ENCODE data around the gene SGSM1.

The SGSM1 gene

DNA sequence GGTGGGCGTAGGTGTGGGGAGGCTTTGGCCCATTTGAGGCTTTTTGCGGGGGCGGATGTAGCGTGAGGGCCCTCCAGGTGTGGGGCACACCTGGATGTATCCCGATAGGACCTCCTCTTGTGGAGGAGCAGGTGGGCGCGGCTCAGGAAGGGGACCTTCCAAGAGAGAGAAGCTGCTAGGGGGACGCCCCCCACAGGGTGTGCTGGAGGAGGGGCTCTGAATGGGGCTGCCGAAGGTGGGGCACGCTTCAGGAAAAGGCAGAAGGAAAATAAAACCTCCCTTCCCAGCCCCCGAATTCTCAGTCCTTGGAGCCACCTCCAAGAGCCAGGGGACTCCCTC is 621 bp downstream of the SGSM1 start:
- no peak for DNase-seq (ENCODE audit: low read depth in 2 of 2)

DNA sequence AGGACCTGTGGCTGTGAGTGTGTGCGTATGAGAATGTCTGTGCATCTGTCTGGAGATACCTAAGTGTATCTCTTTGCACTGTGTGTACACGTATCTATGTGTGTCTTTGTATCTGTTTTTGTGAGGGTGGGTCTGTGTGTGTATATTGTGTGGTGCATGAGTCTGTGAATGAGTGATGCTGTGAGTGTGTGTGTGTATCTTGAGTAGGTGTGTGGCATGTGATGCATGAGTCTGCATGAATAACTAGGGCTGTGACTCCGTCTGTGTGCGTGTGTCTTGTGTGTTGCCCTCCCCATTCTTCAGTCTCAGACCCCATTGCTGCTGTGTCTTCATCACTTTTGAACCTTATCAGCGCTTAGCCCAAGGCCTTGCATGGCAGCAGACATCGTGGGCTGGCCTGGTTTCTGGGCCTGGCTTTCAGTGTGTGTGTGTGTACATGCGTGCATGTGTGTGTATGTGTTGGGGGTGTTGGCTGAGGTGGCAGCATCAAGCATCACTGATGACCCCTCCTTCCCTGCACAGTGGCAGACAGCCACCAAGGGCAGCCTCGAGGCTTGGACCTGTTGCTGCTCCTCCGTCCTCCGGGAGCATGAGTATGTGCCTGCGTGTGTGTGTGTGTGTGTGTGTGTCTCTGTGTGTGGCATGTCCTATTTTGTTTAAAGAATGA is 1.4 kb downstream of the SGSM1 start:
- no peak for DNase-seq (ENCODE audit: low read depth in 2 of 2)

DNA sequence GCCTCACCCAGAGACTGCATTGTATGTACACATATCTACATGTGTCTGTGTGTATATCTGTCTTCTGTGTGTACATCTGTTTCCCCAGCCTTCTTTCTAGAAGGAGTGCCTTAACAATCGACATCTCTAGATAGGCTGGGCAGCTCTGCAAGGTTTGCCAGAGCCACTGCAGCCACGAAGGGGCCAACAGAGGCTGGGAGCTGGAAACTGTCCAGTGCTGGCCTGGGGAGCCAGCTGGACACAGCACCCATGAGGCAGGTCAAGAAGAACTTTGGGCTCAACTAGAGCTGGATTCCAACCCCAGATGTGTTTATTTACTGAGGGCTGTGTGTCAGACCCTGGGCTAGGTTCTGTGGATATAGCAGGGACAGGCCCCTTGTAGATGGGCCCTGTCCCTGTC is 3.3 kb downstream of the SGSM1 start:
- DNase-seq (ENCODE audit: low read depth in 2 of 2): no peak

DNA sequence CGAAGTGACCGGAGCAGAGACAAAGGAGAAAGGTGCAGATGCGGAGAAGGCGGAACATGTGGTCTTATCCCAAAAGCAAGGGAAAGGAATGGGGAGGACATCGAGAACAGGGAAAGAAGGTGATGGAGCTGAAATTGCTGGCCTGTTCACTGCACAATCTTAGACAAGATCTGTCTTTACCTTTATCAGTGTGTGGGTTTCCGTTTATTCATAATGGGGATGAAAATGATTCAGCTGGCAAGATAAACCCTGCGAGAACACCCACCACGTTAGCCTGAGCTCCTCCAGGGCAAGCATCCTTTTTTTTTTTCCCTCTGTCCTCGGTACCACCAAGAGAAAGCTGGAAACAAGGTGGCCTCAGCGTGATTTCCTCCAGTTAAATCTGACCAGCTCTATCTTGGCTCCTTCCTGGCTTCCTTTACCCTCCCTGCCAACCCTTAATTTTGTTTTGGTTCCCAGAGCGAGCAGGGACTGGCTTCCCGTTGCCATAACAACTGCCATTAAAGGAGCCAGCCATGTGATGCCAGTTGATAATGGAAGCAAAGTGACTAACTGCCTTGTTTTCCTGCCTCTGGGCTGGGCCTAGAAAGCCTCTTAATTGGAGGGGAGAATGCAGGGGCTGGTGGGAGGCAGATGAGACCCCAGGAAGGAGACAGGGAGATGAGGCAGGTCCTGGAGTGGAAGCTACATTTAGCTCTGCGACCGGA is 4.2 kb downstream of the SGSM1 start:
- DNase-seq (ENCODE audit: low read depth in 2 of 2): no peak

DNA sequence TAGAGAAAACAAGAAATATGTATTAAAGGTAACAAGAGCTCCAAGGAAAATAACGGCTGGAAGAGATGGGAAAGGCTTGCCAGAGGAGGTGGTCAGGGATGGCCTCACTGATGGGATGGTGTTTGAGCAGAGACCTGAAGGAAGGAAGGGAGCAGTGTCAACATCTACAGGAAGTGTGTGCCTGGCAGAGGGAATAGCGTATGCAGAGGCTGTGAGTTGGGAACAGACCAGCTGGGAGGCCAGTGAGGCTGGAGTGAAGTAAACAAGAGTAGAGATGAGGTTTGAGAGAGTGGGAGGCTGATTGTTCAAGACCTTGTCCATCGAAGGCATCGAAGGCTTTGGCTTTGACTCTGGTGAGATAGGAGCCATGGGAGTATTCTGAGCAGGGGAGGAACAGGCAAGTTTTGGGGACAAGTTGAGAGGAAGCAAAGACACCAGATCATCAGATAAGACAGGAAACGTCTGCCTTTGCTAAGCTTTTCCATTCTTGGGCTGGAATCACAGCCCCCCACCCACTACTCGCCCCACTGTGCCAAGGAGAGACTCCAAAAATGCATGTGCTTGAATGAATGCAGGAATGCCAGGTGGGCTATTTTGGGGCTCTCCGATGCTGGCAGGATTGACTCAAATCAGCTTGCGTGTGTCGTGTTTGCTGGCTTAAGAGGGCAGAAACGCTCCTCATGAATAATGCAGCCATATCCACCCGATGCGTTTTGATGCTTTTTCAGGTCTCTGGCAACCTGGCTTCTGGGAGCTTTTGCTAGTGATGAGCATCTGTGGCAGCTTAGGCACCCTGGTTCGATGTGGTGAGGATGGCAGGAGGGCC is 7.2 kb downstream of the SGSM1 start:
- DNase-seq (ENCODE audit: low read depth in 2 of 2): no peak

DNA sequence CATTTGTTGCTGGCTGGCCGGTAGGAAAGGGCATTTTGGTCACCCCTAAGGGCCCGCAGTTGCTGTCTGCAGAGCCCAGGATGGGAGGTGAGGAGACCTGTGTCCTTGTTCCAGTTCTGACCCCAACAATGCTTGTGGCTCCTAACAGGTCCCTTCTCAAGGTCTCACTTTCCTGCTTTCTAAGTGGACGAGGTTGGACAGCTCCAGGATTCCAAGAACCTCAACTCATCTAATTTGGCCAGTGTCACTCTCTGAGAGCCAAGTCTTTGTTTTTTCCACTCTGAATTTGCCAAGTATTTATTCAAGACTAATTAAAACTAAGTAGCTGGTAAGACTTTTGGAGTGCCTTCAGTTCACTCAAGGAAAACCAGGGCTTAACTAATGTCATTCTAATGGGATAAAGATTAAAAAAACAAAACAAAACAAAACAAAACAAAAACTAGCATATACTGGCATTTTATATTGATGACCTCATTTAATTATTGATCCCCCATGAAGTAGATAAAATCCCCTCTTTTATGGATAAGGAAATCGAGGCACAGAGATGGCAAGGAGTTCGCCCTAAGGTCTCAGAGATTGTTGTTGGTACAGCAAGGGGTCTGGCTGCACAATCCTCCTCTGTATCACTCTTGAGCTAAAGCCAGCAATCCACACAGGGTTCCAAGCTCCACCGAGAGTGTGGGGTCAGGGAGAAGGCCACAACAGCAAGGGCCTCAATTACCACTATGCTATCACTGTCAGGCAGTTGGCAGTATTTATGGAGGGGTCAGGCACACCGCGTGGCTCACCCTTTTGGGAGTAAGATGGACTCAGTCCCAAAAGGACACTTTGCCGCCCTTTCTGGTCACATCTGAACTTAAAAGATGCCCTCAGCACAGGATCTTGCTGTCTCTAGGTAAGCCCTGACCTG is 8.1 kb downstream of the SGSM1 start:
- no peak for DNase-seq (ENCODE audit: low read depth in 2 of 2)

DNA sequence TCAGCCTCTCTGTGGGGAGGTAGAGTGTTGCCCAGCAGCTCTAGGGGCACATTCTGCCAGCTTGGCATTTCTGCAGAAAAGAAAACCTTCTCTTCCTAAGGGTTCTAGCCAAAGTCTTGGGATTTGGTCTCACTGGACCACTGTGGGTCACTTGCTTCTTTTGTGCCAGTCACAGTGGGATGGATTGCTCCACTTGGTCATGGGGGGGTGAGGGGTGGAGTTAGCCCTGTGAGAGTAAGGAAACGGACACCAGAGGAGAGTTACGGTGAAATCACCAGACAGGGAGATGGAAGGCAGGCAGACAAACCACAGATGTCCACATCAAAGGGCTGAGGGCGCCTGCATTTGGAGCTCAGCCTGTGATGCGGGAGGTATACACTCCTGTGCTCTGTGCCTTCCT is 10.8 kb downstream of the SGSM1 start:
- no peak for DNase-seq (ENCODE audit: low read depth in 2 of 2)

DNA sequence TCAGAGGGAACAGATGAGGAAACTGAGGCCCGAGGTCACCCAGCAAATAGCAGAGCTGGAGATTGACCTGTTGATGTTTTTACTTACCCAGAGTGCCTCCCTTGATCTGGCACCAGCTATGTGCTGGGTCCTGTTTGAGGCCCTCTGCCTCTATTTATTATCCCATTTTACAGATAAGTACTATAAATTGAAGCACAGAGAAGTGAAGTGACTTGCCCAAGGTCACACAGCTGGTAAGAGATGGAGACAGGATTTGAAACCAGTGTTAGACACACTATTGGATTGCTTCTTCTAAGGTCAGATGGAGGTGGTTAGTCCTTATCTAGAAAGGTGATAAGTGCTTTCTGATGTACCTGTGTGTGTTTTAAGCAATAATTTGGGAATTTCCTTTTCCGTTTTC is 13.5 kb downstream of the SGSM1 start:
- DNase-seq (ENCODE audit: low read depth in 2 of 2): no peak

DNA sequence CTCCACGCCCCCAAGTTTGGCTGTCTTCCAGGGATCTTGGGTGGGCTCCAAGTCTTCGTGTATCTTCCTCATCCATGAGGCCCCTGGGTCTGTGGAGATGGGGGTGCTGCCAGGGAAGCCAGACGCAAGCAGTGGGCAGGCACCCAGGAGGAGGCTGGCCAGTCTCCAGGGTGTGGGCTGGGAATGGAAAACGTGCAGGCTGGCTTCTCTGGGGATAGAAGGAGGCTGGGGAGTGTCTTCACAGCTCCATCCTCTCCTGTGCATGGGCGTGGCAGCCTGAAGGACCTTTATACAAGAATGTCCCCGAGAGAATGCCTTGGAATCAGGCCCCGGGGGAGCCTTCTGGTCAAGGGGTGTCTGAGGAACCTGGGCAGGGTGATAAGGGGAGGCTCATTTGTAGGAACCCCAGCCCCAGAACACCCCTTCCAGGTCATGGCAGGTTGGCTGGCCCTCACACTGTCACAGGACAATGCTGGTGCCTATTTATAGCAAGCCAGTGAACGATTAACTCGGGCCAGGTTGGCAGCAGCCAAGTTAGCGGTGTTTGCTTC is 14.0 kb downstream of the SGSM1 start:
- DNase-seq (ENCODE audit: low read depth in 2 of 2): no peak

DNA sequence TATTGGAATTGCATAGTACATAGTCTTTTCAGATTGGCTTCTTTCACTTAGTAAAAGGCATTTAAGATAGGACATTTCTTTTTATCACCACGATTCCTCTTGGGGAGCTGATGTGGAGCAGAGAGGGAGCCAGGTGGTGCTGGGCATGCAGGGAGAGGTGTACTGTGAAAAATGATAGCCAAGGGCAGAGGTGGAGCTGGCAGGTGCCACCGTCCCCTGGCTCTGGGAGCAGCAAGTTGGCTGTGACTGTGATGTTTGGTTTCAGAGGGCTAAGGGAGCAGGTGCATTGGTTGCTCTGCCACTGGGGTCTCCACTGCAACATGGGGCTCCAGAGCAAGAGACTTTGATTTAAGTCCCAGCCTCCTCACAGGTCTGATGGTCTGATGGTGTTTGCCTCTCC is 16.5 kb downstream of the SGSM1 start:
- no peak for DNase-seq (ENCODE audit: low read depth in 2 of 2)

DNA sequence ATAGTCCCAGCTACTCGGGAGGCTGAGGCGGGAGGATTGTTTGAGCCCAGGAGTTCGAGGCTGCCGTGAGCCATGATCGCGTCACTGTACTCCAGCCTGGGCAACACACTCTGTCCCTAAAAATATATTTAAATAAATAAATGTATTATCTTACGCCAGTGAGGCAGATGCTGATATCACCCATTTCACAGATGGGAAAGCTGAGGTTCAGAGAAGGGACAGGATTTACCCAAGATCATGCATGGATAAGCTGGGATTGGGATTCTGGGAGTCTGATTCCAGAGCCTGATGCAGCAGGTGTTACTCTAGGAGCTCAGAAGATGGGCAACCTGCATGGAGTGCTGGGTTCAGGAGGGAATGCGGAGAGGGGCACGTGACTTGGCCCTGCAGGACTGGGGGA is 17.8 kb downstream of the SGSM1 start:
- no peak for DNase-seq (ENCODE audit: low read depth in 2 of 2)

DNA sequence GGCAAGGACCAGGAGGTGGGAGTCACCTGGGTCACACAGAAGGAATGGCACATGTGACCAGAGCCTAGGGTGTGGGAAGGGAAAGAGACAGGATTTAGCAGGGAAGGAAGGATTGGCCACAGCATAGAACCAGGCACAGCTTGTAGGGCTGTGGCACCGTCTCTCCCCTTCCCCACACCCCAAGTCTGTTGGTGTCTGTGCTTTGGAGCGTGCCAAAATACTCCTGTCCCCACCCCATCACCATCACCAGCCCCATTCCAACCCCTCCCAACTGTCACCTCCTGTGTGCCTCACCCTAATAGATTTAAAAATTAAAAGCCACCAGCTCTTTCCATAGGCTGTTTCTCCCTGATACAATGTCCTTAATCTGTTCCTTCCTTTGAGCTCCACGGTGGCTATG is 18.2 kb downstream of the SGSM1 start:
- DNase-seq (ENCODE audit: low read depth in 2 of 2): no peak

DNA sequence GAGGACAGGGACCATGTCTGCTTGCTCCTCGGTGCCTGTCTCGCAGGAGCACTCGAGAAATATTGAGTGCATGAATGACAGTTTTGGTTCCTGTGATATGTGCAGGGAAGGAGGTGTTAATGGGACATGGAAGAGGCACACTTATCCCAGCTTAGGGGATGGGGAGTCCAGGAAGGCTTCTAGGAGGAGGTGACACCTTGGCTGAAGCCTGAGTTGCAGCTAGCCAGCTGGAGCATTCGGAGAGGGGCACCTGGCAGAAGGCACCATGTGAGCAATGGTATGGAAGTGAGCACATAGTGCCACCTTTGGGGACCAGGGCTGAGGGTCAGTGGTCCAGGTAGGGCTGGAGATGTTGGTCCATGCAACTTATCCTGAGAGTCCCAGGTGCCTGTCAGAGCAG is 18.9 kb downstream of the SGSM1 start:
- DNase-seq (ENCODE audit: low read depth in 2 of 2): no peak

DNA sequence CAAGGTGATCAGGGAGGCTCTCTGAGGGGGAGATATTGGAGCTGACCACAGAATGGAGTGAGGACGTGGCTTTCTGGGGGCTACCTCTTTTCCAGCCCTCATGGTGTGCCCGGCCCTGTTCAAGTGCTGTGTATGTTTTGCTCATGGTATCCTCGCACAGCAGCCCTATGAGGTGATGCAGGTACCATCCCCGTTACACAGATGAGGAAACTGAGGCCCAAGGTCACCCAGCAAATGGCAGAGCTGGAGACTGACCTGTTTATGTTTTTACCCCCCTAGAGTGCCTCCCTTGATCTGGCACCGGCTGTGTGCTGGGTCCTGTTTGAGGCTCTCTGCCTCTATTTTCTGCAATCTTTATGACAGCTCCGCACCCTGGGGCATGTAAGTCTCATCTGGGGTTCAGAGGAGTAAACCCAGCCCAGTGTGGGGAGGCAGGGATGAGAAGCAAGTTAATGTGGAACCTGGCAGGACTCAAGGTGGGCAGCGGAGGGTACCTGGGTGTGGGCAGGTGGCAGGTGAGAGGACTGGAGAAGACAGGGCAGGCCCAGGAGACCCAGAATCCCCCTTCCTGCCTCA is 20.8 kb downstream of the SGSM1 start:
- DNase-seq (ENCODE audit: low read depth in 2 of 2): no peak

DNA sequence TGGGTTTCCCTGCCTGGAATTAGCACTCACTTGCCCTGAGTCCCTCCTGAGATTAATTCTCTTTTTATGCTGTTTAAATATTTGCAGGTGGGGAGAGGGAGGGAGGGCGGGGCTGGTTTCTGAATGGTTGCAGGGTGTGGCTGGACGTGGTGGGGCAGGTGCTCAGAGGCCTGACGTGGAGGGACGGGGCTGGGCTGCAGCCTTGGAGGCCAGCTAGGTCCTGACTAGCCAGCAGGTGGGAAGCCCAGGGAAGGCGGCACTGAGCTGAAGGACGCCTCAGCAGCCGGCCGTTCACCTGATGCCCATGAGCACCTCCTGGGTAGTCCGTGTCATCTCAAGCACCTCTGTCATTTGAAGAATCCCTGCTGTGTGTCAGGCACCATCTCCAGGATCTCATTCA is 21.3 kb downstream of the SGSM1 start:
- no peak for DNase-seq (ENCODE audit: low read depth in 2 of 2)

DNA sequence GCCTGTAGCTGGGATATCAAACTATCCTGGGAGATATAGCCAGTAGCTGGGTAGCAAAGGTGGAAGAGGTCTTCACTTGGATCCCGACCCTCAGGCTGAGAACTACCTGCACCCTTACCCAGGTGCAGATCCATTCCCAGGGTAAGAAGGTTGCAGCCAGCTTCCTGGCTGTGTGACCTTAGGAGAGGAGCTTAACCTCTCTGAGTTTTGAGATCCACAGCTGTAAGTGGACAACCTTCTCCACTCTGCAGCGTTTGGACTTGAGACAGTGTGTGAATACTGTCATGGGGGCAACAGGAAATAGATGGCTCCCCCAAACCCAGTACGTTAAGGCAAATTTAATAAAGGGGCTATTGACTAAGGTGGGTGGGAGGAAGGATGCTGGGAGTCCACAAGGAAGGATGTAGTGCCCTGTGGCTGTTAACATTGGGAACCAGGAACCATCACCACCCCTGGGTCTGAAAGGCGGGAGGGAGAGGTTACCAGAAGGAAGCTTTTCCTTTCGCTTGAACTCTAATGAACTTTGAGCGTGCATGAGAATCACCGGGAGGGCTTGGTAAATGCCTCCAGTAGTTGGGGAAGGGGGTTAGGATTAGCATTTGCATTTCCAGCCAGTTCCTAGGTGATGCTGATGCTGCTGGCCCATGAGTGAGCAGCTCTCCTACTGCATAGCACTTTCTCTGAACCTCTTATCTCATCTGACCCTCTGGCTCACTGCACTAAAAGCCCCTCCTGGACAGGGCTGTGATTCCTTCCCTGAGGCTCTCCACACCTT is 24.4 kb downstream of the SGSM1 start:
- DNase-seq (ENCODE audit: low read depth in 2 of 2): no peak

DNA sequence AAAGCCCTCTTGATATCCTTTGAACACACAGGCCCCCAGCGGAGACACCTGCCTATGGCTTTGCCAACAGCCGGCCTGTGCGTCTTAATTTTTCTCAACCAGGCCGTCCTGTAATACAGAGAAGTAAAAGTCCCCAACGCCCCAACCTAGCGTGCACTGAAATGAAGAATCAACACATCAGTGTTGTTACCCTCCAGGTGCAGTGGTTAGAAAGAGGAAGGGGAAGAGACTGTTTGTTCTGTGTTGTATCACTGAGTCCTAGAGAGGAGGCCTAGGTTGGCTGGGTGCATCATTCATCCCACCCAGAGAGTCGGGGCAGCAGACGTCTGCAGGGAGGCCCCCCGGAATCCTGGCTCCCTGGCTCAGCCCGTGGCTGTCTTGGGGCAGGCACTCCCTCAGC is 25.7 kb downstream of the SGSM1 start:
- DNase-seq (ENCODE audit: low read depth in 2 of 2): no peak

DNA sequence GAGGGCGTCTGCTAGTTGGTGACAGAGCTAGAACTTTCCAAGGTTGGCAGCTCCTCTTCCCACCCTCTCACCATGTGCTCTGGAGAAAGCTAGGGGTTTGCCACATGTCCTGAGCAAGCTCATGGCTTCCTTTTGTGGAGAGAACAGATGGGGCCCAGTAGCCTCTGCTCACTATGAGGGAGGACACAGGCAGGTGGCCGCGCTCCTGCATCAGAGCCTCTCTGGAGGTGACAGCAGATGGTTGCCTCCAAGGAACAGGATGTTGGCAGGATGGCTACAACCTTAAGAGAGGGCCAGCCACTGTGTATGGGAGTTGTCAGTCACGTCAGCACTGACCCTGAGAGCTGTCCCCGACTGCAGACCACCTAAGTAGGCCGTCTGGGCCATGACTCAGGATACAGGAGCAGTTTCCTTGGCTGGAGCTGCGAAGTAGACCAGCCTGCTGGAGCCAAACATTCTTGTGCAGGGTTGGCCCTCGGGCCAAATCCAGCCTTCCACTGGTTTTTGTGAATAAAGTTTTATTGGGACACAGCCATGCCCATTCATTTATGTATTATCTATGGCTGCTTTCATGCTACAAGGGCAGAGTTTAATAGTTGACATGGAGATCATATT is 28.0 kb downstream of the SGSM1 start:
- DNase-seq (ENCODE audit: low read depth in 2 of 2): no peak

DNA sequence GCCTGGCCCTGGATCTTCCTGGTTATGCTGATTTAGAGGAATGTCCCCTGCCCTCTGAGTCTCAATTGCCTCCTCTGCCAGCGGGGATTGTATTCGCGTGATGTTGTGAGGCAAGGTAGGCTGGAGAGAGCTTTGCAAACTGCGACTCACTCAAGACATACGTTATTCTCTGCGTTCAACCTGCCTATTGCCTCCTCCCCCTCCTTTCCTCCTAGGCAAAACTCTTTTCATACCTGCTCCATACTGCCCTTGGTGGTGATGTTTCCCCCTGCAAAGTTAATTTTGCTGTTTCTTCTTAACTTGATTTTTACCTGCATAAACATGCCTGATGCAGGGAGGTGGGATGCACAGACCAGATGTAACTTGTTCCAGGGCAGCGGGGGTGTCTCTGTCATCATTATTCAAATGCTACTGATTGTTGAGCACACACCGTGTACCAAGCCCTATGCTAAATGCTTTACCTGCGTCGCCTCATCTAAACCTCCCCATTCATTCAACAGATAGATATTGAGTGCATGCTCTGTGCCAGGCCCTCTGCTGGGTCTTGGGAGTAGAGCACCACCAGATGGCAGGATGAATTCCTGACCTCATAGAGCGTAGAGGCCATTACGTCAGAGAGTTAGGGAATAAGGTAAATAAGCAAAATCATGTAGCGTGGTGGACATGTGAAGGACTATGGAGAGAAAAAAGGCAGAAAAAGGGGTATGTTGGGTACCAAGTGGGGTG is 29.0 kb downstream of the SGSM1 start:
- no peak for DNase-seq (ENCODE audit: low read depth in 2 of 2)

Data from stimulated activated CD8-positive, alpha-beta memory T cell treated with anti-CD3 and anti-CD28 coated beads, Interleukin-2, amount 100 ng/mL, for 48 hours (primary cell).